ENCODE measurements around the gene CDKL4. TPM values are rescaled to one million over a fixed set of nuclear protein-coding genes. Genes with fewer than 3 reads are reported as not detected.

Gene CDKL4
- total RNA-seq, 1 donor from 2014 or later, result 2.0 TPM

- Mint-ChIP-seq H3K27ac (no peak overlapping the region), H3K36me3 (ENCODE audit: insufficient read depth) (no peaks in the 10 kb centered on the region), H3K9me3 (ENCODE audit: low read depth) (no peaks in the 10 kb centered on the region), H3K4me1 (ENCODE audit: low read depth) (peaks cover 4% of the 10 kb centered on the region), H3K4me3 (ENCODE audit: low read depth) (no peak overlapping the region), H3K27me3 (no peaks in the 10 kb centered on the region)
- DNase-seq (ENCODE audit: low spot score, unreplicated experiment), result no peak
- no peak for TF ChIP-seq CTCF (IDR thresholded peaks at IDR 0.05; ENCODE audit: unreplicated experiment)
Observed at GRCh38 chr2:39150102-39150562, 93.6 kb downstream of the CDKL4 start.

DNA sequence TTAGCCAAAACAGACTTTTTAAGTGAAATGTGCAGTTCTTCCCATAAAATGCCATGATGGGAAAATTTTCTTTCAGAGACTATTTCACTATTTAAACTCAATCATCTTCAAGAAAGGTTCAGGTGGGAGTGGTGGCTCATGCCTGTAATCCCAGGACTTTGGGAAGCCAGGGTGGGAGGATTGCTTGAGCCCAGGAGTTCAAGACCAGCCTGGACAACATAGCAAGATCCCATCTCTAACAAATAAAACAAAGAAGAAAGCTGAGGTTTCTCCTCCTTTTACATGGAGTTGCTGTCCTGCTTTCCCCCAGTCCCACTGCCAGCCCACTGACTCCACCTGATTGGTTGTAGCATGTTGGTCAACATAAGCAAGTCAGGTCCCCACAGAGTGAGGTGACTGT is 97.1 kb downstream of the CDKL4 start:
- peaks cover 8% of the 10 kb centered on the region for H3K4me1 Mint-ChIP-seq (ENCODE audit: low read depth)
- no peaks in the 10 kb centered on the region for H3K36me3 Mint-ChIP-seq (ENCODE audit: insufficient read depth)
- no peaks in the 10 kb centered on the region for H3K9me3 Mint-ChIP-seq (ENCODE audit: low read depth)
- no peaks in the 10 kb centered on the region for H3K27me3 Mint-ChIP-seq
- no peak overlapping the region for H3K27ac Mint-ChIP-seq
- no peak overlapping the region for H3K4me3 Mint-ChIP-seq (ENCODE audit: low read depth)
- no peak for DNase-seq (ENCODE audit: low spot score, unreplicated experiment)
- no peak for TF ChIP-seq CTCF (IDR thresholded peaks at IDR 0.05; ENCODE audit: unreplicated experiment)

GRCh38 chr2:39145906-39146421 is 97.8 kb downstream of the CDKL4 start:
- Mint-ChIP-seq H3K27ac (no peak overlapping the region), H3K4me1 (ENCODE audit: low read depth) (peaks cover 10% of the 10 kb centered on the region), H3K36me3 (ENCODE audit: insufficient read depth) (no peaks in the 10 kb centered on the region), H3K9me3 (ENCODE audit: low read depth) (no peaks in the 10 kb centered on the region), H3K4me3 (ENCODE audit: low read depth) (no peak overlapping the region), H3K27me3 (no peaks in the 10 kb centered on the region)
- TF ChIP-seq CTCF (IDR thresholded peaks at IDR 0.05; ENCODE audit: unreplicated experiment), result no peak
- DNase-seq (ENCODE audit: low spot score, unreplicated experiment), result no peak

DNA sequence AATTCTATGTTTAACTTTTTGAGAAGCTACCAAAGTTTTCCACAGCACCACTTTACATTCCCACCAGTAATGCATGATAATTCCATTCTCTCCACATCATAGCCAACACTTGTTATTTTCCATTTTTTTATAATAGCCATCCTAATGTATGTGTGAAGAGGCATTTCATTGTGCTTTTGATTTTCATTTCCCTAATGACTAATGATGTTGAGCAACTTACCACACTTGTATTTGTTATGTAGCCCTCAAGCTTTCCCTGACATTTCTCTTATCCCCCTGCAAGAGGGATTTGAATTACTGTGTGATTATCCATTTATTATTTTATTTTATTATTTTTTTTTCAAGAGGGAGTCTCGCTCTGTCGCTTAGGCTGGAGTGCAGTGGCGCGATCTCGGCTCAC is 99.4 kb downstream of the CDKL4 start:
- H3K36me3 Mint-ChIP-seq (ENCODE audit: insufficient read depth), result no peaks in the 10 kb centered on the region
- H3K4me3 Mint-ChIP-seq (ENCODE audit: low read depth), result no peak overlapping the region

DNA sequence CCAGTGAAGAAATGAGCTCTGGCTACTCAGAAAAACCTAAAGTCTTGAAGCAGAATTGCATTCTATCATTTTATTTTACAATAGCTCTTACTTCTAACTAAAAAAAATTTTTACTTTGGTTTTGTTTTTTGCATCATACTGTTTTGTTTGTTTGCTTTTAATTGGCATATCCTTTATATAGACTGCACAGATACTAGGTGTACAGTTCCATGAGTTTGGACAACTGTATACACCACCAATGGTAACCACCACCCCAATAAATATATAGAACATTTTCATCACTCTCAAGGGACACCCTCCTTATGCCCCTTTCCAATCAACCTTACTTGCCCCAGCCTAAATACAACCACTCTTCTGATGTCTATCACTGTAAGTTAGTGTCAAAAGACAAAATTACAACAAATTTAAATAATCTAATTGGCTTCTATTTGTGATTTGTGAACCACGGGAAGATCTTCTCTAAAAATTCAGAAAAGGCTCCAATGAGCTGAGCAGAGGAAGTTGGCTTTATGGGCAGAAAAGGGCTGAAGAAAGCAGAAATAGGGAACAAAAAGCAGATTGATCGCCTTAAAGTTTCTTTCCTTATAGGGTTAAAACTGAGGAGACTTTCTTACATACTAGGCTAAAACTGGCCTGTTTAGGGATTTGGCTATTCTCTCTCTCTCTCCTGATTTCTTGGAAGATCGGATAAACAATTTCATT is 100.7 kb downstream of the CDKL4 start:
- Mint-ChIP-seq H3K4me1 (ENCODE audit: low read depth) (peaks cover 6% of the 10 kb centered on the region), H3K9me3 (ENCODE audit: low read depth) (no peaks in the 10 kb centered on the region), H3K4me3 (ENCODE audit: low read depth) (no peak overlapping the region), H3K36me3 (ENCODE audit: insufficient read depth) (no peaks in the 10 kb centered on the region), H3K27me3 (no peaks in the 10 kb centered on the region), H3K27ac (no peak overlapping the region)
- DNase-seq (ENCODE audit: low spot score, unreplicated experiment), result no peak
- TF ChIP-seq CTCF (IDR thresholded peaks at IDR 0.05; ENCODE audit: unreplicated experiment), result no peak

More for the DNA sequence above, 99.4 kb downstream of the CDKL4 start:
- no peaks in the 10 kb centered on the region for H3K27me3 Mint-ChIP-seq
- H3K9me3 Mint-ChIP-seq (ENCODE audit: low read depth), result no peaks in the 10 kb centered on the region
- DNase-seq (ENCODE audit: low spot score, unreplicated experiment), result no peak
- H3K27ac Mint-ChIP-seq, result no peak overlapping the region
- TF ChIP-seq CTCF (IDR thresholded peaks at IDR 0.05; ENCODE audit: unreplicated experiment), result no peak
- peaks cover 6% of the 10 kb centered on the region for H3K4me1 Mint-ChIP-seq (ENCODE audit: low read depth)

All from progenitor cell of endocrine pancreas (in vitro differentiated cells).